WERI-Rb-1 (cell line): ENCODE measurements around the gene IBTK.

Experiments used
- DNase-seq: peaks from one replicate; pipeline ENCODE4 v3.0.0-alpha.2; 2020
- H3K27ac ChIP-seq: fragments of 250-450 bp; sonication (Bioruptor Pico); 2 replicates; pipeline ENCODE4 v1.5.1; 2020; ENCODE audit warnings: mild to moderate bottlenecking, moderate library complexity
- H3K27me3 ChIP-seq: fragments of 250-450 bp; sonication (Bioruptor Pico); 2 replicates; pipeline ENCODE4 v1.5.1; 2021; ENCODE audit warnings: mild to moderate bottlenecking, low read depth, moderate library complexity; ENCODE audit not compliant: insufficient read depth, severe bottlenecking
- H3K36me3 ChIP-seq: fragments of 250-450 bp; sonication (Bioruptor Pico); 2 replicates; pipeline ENCODE4 v1.5.1; 2020; ENCODE audit warnings: mild to moderate bottlenecking, moderate library complexity
- H3K4me3 ChIP-seq: 2 replicates; pipeline ENCODE4 v1.5.1; 2011; ENCODE audit warnings: low read depth, mild to moderate bottlenecking, control low read depth, low read length
- H3K9me3 ChIP-seq: fragments of 250-450 bp; sonication (Bioruptor Pico); 2 replicates; pipeline ENCODE4 v1.5.1; 2021; ENCODE audit warnings: mild to moderate bottlenecking, moderate library complexity; ENCODE audit not compliant: severe bottlenecking
- CTCF ChIP-seq: IDR thresholded peaks from 2 replicates; pipeline ENCODE4 v1.5.1; 2011; ENCODE audit warnings: low read depth, mild to moderate bottlenecking, control low read depth, inconsistent platforms, low read length

Gene IBTK

GRCh38 chr6:82243884-82244283 lies 3.7 kb downstream of the IBTK start:
- Histone ChIP-seq H3K36me3 (peaks cover 7% of the 10 kb centered on the region), H3K27ac (no peak overlapping the region), H3K4me3 (no peak overlapping the region), H3K9me3 (no peaks in the 10 kb centered on the region), H3K27me3 (no peaks in the 10 kb centered on the region)
- no peak for DNase-seq
- TF ChIP-seq CTCF, result no peak

DNA sequence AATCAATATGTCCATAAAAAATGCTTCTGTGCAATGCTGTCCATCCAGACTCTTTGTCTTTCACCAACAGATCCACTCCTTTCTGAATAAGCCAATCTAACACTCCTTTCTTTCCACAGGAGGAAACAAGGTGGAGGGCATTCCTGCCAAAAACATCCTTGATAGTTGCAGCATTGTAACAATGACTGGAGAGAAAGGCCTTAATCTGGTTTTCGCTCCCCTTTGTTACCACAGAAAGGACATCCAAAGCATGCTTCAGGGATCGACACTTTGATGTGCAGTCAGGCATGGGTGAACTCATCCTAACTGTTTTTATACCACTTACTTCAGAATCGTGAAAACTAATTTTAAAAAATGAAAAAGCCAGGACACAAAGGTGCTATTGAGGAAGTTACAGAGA lies 7.4 kb downstream of the IBTK start:
- no peak for DNase-seq
- TF ChIP-seq CTCF, result no peak
- Histone ChIP-seq H3K27ac (no peak overlapping the region), H3K9me3 (no peaks in the 10 kb centered on the region), H3K4me3 (no peak overlapping the region), H3K27me3 (no peaks in the 10 kb centered on the region), H3K36me3 (peaks cover 7% of the 10 kb centered on the region)

- no peak for TF ChIP-seq CTCF
- Histone ChIP-seq H3K4me3 (no peak overlapping the region), H3K9me3 (no peaks in the 10 kb centered on the region), H3K36me3 (peaks cover 7% of the 10 kb centered on the region), H3K27ac (no peak overlapping the region), H3K27me3 (no peaks in the 10 kb centered on the region)
- no peak for DNase-seq
Observed at GRCh38 chr6:82239597-82239996, 7.9 kb downstream of the IBTK start.

DNA sequence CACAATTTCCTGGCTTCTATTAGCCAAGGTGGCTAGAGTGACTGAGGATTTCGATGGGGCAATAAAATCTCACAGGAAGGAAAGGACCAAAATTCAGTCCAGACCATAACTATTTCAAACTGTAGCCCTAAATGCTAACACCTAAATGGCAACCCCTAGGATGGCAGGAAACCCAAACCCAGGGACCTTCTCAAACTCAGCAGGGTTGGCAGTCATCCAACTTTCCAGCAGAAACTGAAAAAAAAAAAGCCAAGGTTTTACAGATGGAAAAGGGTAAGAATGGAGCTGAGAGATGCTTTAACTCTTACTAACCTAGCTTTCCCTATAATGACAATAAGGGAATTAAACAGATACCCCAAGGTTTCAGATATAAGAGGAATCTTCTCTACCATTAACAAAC lies 10.5 kb downstream of the IBTK start:
- H3K27ac ChIP-seq, result no peak overlapping the region
- TF ChIP-seq CTCF, result no peak
- no peaks in the 10 kb centered on the region for H3K9me3 ChIP-seq
- H3K4me3 ChIP-seq, result no peak overlapping the region
- peaks cover 7% of the 10 kb centered on the region for H3K36me3 ChIP-seq
- DNase-seq, result no peak
- H3K27me3 ChIP-seq, result no peaks in the 10 kb centered on the region

DNA sequence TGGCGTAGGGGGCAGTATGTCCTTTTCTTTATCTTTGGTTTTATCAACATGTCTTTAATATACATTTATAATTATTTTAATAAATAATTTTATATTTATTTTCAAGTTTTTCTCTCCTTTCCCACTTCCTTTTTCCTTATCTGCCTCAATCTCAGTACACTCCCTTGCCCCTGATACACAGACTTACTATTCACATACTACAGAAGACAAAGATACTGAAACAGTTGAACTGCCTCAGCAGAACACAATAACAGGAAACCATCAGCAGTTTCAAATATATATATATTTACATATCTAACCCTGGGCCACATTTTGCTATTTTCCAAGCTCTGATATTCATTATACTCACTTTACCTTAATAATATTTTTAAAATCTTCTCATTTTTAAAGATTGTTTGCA lies 19.8 kb downstream of the IBTK start:
- H3K27ac ChIP-seq, result no peak overlapping the region
- peaks cover 18% of the 10 kb centered on the region for H3K36me3 ChIP-seq
- no peaks in the 10 kb centered on the region for H3K9me3 ChIP-seq
- DNase-seq, result no peak
- H3K4me3 ChIP-seq, result no peak overlapping the region
- TF ChIP-seq CTCF, result no peak
- no peaks in the 10 kb centered on the region for H3K27me3 ChIP-seq

DNA sequence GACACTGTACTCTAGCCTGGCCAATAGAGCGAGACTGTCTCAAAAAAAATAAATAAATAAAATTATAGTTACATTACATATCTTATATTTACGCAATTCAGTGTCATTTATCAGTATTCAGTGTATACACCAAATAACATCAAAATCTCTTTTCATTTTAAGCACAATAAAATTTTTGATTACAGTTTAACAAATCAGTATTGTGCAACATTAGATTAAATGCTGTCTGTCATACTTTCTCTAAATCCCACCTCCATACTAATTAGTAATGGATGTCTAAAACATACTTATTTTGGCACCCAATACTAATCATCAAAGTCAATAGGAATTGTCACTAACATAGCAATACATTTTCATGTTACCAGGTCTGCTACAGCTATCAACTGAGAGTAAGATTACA lies 27.4 kb downstream of the IBTK start:
- DNase-seq, result no peak
- TF ChIP-seq CTCF, result no peak
- Histone ChIP-seq H3K9me3 (no peaks in the 10 kb centered on the region), H3K36me3 (peaks cover 36% of the 10 kb centered on the region), H3K27me3 (no peaks in the 10 kb centered on the region), H3K4me3 (no peak overlapping the region), H3K27ac (no peak overlapping the region)
